GM12875 (cell line): ENCODE results near the gene CDH4.

Experiments
- H3K4me3 ChIP-seq: one replicate; pipeline ENCODE4 v1.5.1; 2011; ENCODE audit warnings: low read depth, low read length, control low read depth
- CTCF ChIP-seq: IDR thresholded peaks from 2 replicates; pipeline ENCODE4 v1.5.1; 2011; ENCODE audit warnings: low read depth, mild to moderate bottlenecking, control low read depth, inconsistent platforms, low read length, moderate library complexity, borderline replicate concordance; ENCODE audit not compliant: insufficient read depth

Gene CDH4

DNA sequence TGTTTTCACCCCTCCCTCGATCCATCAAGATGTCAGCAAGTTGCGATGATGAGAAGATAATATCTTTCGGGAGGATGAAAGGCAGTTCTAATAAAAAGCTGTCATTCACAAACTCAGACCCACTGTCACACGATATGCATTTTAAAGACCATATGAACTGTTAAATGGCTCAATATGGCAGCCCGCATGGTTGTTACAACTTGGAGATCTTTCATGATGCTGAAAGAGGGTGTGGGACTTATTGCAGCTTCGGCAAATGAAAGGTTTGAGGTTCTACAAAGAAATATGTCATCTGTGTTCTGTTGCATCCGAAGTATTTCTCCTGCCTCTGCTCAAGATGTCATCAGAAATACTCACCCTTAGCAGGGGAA, 128.5 kb downstream of the CDH4 start:
- no peak overlapping the region for H3K4me3 ChIP-seq
- TF ChIP-seq CTCF: no peak

GRCh38 chr20:61382194-61382593, 130.1 kb downstream of the CDH4 start:
- no peak overlapping the region for H3K4me3 ChIP-seq
- no peak for TF ChIP-seq CTCF

- TF ChIP-seq CTCF: no peak
- H3K4me3 ChIP-seq: no peak overlapping the region
Observed at GRCh38 chr20:61385296-61385695, 133.2 kb downstream of the CDH4 start.

DNA sequence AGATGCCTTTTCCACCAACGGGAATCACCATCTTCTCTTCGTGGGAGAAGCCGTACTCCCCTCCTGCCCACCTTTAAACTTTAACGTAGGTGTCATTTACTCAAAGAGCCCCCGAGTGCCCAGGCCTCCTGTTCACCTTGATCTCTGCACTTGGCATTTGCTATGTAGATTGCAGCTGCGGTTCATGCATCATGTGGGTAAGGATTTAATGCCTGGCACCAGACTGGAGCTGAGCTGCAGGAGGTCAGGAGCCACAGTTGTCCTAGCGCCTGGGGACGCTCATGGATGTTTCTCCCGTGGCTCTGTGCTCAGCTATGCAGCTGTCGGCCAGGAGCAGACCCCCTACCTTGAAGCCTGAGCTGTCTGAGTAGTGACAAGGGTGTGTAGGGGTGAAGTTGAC, 133.7 kb downstream of the CDH4 start:
- no peak for TF ChIP-seq CTCF
- H3K4me3 ChIP-seq: no peak overlapping the region

- no peak for TF ChIP-seq CTCF
- H3K4me3 ChIP-seq: no peak overlapping the region
Observed at GRCh38 chr20:61387204-61387953, 135.3 kb downstream of the CDH4 start.

GRCh38 chr20:61387954-61388348, 135.9 kb downstream of the CDH4 start:
- no peak overlapping the region for H3K4me3 ChIP-seq

More at GRCh38 chr20:61387954-61388348, 135.9 kb downstream of the CDH4 start:
- no peak for TF ChIP-seq CTCF
